ENCODE results near the gene ZNF491.
A peak's percentile ranks its signal among the peaks of the same experiment; 100 is the strongest.
"Not testable (repeated sequence)": the region's sequence is repeated elsewhere in the genome, so short reads cannot be mapped to it uniquely, and the experiment has no call there.

The ZNF491 gene

GRCh38 chr19:11798391-11799330, at the start of gene ZNF491:
TSS of gene ZNF491 (plus strand) at chr19:11798523. CDS start at chr19:11805954, 7,431 bp downstream.
- peak; percentile 91 for DNase-seq (ENCODE audit: low read depth)

- no peak for DNase-seq (ENCODE audit: low read depth)
Observed at GRCh38 chr19:11749751-11750150, 48.6 kb upstream of the ZNF491 start.

GRCh38 chr19:11752244-11752736, 46.0 kb upstream of the ZNF491 start:
- DNase-seq (ENCODE audit: low read depth): no peak

- DNase-seq (ENCODE audit: low read depth): no peak
Observed at GRCh38 chr19:11754663-11755062, 43.7 kb upstream of the ZNF491 start.

GRCh38 chr19:11756965-11757364, 41.4 kb upstream of the ZNF491 start:
- DNase-seq (ENCODE audit: low read depth): no peak

- DNase-seq (ENCODE audit: low read depth): no peak
Observed at GRCh38 chr19:11759805-11760204, 38.5 kb upstream of the ZNF491 start.

- no peak for DNase-seq (ENCODE audit: low read depth)
Observed at GRCh38 chr19:11763117-11763516, 35.2 kb upstream of the ZNF491 start.

- DNase-seq (ENCODE audit: low read depth): no peak
Observed at GRCh38 chr19:11763611-11764010, 34.7 kb upstream of the ZNF491 start.

GRCh38 chr19:11766597-11767591, 31.4 kb upstream of the ZNF491 start, which contains the start of gene ZNF441:
TSS of gene ZNF441 (plus strand) at chr19:11767000. CDS start at chr19:11767194, 194 bp downstream.
- peak; percentile 96 for DNase-seq (ENCODE audit: low read depth)

- peak; percentile 50 for DNase-seq (ENCODE audit: low read depth)
Observed at GRCh38 chr19:11767633-11768133, 30.6 kb upstream of the ZNF491 start.

- DNase-seq (ENCODE audit: low read depth): no peak
Observed at GRCh38 chr19:11769995-11770394, 28.3 kb upstream of the ZNF491 start.

GRCh38 chr19:11771520-11771919, 26.8 kb upstream of the ZNF491 start:
- DNase-seq (ENCODE audit: low read depth): not testable (repeated sequence)

- DNase-seq (ENCODE audit: low read depth): not testable (repeated sequence)
Observed at GRCh38 chr19:11776669-11777068, 21.7 kb upstream of the ZNF491 start.

- no peak for DNase-seq (ENCODE audit: low read depth)
Observed at GRCh38 chr19:11780431-11781020, 17.8 kb upstream of the ZNF491 start.

- no peak for DNase-seq (ENCODE audit: low read depth)
Observed at GRCh38 chr19:11781295-11782057, 16.8 kb upstream of the ZNF491 start.

- no peak for DNase-seq (ENCODE audit: low read depth)
Observed at GRCh38 chr19:11783767-11784166, 14.6 kb upstream of the ZNF491 start.

- DNase-seq (ENCODE audit: low read depth): no peak
Observed at GRCh38 chr19:11784356-11784755, 14.0 kb upstream of the ZNF491 start.

- no peak for DNase-seq (ENCODE audit: low read depth)
Observed at GRCh38 chr19:11787536-11787935, 10.8 kb upstream of the ZNF491 start.

GRCh38 chr19:11792942-11793341, 5.4 kb upstream of the ZNF491 start:
- no peak for DNase-seq (ENCODE audit: low read depth)

- peak; percentile 81 for DNase-seq (ENCODE audit: low read depth)
Observed at GRCh38 chr19:11797491-11797890, 832 bp upstream of the ZNF491 start.
